OCI-LY1 (cell line): Measurements from ENCODE around the gene IGSF1.

Experiments used
- EZH2 ChIP-seq: fragments of 200-600 bp; sonication (generic), shearing (Covaris generic); IDR thresholded peaks from 2 replicates; pipeline ENCODE4 v1.8.0; 2017; ENCODE audit warnings: borderline replicate concordance, mixed run types, mild to moderate bottlenecking, antibody characterized with exemption, low read length, moderate library complexity, mixed read lengths
- TF ChIP-seq, protein P1 (sequence below): fragments of 200-600 bp; sonication (generic), shearing (Covaris generic); IDR thresholded peaks from 2 replicates; pipeline ENCODE4 v1.5.1; 2017; ENCODE audit warnings: mild to moderate bottlenecking, antibody characterized with exemption, low read length, moderate library complexity, mixed read lengths

DNA sequence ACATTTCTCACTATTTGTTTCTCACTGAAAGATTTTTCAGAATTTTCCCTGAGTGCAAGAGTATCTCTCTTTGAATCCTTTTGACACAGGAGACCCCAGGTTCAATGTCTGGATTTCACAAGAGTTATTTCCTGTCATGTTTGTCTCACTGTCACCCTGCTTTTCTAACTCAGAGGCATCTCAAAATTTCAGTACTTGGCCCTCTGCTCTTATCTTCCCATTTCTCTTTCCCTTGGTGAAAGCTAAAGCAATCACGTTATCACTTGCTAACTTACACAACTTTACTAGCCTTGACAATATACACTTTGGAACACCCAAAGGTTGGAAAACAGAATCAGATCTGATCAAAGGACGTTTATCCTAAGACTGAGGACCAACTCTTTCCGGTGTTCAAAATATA lies 17.3 kb downstream of the IGSF1 start:
- TF ChIP-seq, protein P1, sequence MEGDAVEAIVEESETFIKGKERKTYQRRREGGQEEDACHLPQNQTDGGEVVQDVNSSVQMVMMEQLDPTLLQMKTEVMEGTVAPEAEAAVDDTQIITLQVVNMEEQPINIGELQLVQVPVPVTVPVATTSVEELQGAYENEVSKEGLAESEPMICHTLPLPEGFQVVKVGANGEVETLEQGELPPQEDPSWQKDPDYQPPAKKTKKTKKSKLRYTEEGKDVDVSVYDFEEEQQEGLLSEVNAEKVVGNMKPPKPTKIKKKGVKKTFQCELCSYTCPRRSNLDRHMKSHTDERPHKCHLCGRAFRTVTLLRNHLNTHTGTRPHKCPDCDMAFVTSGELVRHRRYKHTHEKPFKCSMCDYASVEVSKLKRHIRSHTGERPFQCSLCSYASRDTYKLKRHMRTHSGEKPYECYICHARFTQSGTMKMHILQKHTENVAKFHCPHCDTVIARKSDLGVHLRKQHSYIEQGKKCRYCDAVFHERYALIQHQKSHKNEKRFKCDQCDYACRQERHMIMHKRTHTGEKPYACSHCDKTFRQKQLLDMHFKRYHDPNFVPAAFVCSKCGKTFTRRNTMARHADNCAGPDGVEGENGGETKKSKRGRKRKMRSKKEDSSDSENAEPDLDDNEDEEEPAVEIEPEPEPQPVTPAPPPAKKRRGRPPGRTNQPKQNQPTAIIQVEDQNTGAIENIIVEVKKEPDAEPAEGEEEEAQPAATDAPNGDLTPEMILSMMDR, result no peak
- no peak for TF ChIP-seq EZH2
